OCI-LY1 (cell line): ENCODE results near the gene SOSTDC1.
"Not testable (repeated sequence)": the region's sequence is repeated elsewhere in the genome, so short reads cannot be mapped to it uniquely, and the experiment has no call there.

Experiments used
- EZH2 ChIP-seq: fragments of 200-600 bp; sonication (generic), shearing (Covaris generic); IDR thresholded peaks from 2 replicates; pipeline ENCODE4 v1.8.0; 2017; ENCODE audit warnings: borderline replicate concordance, mixed run types, mild to moderate bottlenecking, antibody characterized with exemption, low read length, moderate library complexity, mixed read lengths
- TF ChIP-seq, protein P1 (sequence below): fragments of 200-600 bp; sonication (generic), shearing (Covaris generic); IDR thresholded peaks from 2 replicates; pipeline ENCODE4 v1.5.1; 2017; ENCODE audit warnings: mild to moderate bottlenecking, antibody characterized with exemption, low read length, moderate library complexity, mixed read lengths

DNA sequence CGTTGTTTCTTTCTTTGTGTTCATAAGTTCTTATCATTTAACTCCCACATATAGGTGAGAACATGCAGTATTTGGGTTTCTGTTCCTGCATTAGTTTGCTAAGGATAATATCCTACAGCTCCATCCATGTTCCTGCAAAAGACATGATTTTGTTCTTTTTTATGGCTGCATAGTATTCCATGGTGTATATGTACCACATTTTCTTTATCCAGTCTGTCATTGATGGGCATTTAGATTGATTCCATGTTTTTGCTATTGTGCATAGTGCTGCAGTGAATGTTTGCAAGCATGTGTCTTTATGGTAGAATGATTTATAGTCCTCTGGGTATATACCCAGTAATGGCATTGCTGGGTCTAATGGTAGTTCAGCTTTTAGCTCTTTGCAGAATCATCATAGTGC is 9.2 kb downstream of the SOSTDC1 start:
- TF ChIP-seq, protein P1, sequence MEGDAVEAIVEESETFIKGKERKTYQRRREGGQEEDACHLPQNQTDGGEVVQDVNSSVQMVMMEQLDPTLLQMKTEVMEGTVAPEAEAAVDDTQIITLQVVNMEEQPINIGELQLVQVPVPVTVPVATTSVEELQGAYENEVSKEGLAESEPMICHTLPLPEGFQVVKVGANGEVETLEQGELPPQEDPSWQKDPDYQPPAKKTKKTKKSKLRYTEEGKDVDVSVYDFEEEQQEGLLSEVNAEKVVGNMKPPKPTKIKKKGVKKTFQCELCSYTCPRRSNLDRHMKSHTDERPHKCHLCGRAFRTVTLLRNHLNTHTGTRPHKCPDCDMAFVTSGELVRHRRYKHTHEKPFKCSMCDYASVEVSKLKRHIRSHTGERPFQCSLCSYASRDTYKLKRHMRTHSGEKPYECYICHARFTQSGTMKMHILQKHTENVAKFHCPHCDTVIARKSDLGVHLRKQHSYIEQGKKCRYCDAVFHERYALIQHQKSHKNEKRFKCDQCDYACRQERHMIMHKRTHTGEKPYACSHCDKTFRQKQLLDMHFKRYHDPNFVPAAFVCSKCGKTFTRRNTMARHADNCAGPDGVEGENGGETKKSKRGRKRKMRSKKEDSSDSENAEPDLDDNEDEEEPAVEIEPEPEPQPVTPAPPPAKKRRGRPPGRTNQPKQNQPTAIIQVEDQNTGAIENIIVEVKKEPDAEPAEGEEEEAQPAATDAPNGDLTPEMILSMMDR, result not testable (repeated sequence)
- not testable (repeated sequence) for TF ChIP-seq EZH2
